ENCODE results near the gene PDE2A.

GRCh38 chr11:72718101-72718501, 43.9 kb upstream of the PDE2A start:
- no peak for TF ChIP-seq CTCF (IDR thresholded peaks at IDR 0.05; ENCODE audit: insufficient read depth, low read depth, low read length)
- TF ChIP-seq EZH2 (IDR thresholded peaks at IDR 0.05; ENCODE audit: insufficient read depth, low read length) = no peak

Measured in astrocyte (in vitro differentiated cells and primary cell).